NCI-H2227 (cell line): Measurements from ENCODE around the gene RPN1.
"Not testable (repeated sequence)": the region's sequence is repeated elsewhere in the genome, so short reads cannot be mapped to it uniquely, and the experiment has no call there.

Source experiments
- DNase-seq: peaks from one replicate; lab custom pipeline; 2025; ENCODE audit not compliant: unreplicated experiment; lab: John Stamatoyannopoulos, UW

RPN1 gene

DNA sequence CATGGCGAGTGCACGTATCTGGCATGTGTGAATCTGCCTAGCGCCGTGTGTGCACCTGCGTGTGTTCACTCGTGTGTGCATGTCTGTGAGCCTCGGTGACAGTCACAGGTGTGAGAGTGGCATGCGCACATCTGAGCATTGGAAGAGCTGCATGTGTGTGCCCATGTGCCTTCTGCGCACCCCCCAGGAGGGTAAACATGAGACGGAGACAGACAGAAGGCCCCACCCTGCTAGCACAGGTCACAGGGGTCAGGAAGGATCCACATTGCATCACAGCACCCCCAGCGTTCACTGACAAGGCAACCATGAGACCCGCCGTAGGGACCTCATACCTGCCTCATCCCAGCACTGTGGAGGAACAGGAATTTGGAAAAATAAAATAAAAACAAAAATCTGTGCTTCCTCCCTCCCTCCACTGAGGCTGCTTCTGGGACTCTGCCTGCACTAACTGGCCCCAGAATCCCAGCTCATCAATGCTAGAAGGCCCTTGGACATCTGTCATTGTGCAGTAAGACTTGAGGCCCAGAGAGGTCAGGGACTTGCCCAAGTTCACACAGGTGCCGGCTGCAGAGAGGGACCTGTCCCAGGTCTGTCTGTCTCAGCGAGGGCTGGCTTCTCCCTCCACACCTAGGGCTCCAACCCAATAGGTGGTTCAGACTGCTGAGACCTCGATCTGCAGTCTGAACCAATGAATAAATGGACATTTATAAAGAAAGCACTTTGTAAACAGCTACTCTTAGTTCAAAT is 37.4 kb downstream of the RPN1 start:
- no peak for DNase-seq

DNA sequence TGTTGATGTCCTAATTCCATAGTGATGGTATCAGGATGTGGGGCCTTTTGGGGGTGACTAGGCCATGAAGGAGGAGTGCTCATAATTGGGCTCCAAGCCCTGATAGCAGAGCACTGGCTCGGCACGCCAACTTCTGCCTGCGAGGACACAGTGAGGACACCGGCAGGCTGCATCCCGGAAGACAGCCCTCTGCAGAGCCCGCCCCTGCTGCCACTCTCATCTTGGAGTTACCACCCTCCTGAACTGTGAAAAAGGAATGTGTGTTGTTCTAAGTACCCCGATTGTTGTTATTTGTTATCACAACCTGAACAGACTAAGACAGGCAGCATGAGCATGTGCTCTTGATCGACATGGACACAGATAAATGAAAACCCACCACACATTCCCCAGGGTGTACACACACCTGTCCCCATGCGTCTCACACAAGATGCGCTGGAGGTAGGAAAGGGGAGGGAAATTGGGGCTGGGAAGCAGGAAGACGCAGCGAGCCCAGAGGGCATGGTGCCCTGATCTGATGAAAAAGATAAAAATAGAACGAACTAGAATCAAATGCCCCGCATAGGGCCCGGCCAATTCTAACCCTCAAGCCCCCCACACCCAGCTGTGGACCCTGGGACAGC is 40.1 kb downstream of the RPN1 start:
- no peak for DNase-seq

DNA sequence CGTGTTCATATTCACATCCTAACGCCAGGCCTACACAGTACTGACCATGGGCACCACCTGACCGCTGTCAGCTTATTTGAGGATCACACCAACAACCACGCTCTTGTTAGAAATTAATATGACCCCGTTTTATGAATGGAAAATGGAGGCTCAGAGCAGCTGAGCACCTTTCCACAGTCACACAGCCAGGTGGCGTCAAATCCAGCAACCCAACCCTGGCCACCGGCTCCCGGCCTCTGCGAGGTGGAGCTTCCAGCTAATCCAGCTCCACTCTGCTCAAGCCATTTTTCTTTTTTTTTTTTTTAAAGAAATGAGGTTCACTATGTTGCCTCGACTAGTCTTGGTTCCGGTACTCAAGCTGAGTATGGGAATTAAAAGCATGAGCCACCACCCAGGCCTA is 41.3 kb downstream of the RPN1 start:
- DNase-seq: no peak

DNA sequence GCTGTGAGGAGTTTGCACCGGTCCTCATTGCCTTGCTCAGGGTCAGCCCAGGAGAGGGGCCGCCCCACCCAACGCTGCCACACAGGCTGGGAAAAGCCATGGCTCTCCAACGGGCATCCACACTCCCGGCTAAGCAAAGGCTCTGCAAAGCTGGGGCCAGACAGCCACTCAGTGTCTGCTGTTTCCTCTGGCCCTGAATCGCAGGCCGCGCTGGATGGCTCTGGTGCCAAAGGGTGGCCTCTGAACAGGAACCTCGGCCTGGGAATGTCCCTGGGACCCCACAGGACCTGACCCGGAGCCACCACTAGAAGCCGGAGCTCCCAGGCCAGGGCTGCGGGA is 42.9 kb downstream of the RPN1 start:
- DNase-seq: no peak

DNA sequence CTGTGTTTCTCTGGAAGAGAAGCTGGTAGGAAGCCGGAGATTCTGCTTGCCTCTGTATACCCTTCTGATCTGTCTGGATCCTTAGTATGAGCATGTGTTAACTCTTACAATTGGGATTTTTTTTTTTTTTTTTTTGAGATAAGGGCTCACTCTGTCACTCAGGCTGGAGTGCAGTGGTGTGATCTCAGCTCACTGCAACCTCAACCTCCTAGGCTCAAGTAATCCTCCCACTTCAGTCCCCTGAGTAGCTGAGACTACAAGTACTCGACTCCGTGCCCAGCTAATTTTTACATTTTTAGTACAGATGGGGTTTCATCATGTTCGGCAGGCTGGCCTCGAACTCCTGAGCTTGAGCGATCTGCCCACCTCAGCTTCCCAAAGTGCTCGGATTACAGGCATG is 44.5 kb downstream of the RPN1 start:
- DNase-seq: no peak

DNA sequence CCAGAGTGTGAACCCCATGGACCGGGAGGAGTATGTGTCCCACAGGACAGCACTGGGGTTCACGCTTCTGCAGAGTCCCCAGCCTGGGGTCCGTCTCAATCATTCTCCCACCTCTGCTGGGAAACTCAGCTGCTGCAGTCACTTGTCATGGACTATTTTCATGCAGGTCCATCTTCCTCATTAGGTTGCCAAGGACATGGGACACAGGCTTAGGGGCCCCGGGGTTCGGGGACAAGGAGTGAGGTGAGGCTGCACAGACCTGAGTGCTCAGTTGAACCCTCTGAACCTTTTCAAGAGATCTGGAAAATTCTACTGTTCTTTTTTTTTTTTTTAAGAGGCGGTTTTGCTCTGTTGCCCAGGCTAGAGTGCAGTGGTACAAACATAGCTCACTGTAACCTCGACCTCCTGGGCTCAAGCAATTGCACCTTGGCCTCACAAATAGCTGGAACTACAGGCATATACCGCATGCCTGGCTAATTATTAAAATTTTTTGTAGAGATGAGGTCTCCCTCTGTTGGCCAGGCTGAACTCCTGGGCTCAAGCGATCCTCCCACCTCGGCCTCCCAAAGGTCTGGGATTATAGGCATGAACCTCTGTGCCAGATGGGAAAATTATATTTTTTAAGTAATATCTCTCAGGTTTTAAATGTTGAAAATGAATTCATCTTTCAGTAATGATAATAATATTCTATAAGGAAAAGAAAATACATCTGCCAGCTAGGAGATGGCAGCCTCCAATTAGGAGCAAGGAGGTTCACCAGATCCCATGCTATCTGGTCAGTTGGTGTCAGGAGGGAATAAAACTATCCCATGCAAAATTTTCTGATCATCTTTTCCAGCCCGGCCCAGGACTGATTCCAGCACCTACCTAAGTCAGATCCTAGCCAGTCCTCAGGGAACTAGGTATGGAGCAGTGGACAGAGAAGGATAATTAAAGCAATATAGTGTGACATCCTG is 45.2 kb downstream of the RPN1 start:
- DNase-seq: no peak

DNA sequence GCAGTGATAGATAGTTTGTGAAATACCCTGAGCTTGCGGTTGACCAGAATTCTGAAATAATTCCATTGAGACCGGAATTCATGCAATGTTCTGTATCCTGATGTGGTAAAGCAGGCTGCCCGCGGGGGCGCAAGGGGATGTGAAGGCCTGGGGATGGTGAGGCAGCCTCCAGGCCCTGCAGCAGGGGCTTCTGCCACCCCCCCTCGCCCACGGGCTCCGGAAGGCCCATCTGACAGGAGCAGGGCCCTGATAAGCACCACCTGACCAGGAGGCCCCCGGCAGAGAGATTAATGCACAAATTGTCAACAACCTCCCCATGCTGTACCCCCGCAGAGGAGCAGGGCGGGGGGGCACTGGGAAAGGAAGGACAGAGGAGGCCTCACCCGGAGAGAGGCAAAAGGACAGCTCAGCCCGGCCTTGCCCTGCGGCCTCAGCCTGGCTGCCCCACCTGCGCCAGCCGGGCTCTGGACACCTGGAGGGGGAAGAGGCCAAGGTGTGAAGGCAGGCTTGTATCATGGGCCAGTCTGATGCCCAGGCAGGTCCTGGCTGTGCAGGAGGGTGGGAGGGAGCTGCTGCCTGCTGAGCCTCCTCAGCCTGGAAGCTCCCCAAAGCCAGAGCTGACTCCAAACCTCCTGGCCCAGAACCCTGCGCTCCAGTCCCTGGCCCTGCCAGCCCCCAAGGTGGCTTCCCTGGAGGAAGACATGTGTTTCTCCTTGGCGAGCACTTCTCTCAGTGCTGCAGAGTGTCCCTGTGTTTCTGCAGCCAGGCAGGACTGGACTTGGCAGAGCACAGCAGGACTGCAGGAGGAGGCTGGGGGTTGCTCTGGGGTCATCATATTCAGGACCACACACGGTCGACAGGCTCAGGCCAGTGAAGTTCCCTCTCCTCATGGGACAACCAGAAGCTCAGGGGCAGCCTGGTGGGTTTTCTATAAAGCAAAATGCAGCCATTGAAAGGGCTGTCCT is 46.5 kb downstream of the RPN1 start:
- DNase-seq: no peak

DNA sequence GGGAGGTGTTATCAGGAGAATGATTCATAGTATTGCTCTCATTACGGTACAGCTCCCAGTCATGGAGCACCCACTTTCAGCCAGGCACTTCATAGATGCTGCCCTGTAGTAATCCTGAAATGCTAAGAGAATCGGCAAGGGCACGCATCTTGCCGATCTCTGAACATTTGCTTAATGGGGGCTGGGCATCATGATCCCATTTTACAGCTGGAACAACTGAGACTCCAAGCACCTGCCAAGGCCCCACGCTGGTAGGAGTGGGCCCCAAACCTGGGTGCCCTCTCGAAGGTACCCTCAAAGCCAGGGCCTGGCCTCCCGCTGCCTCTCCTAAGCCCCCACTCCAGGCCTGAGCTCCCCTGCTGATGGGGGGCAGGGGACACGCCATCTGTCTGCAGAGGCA is 47.3 kb downstream of the RPN1 start:
- DNase-seq: no peak

DNA sequence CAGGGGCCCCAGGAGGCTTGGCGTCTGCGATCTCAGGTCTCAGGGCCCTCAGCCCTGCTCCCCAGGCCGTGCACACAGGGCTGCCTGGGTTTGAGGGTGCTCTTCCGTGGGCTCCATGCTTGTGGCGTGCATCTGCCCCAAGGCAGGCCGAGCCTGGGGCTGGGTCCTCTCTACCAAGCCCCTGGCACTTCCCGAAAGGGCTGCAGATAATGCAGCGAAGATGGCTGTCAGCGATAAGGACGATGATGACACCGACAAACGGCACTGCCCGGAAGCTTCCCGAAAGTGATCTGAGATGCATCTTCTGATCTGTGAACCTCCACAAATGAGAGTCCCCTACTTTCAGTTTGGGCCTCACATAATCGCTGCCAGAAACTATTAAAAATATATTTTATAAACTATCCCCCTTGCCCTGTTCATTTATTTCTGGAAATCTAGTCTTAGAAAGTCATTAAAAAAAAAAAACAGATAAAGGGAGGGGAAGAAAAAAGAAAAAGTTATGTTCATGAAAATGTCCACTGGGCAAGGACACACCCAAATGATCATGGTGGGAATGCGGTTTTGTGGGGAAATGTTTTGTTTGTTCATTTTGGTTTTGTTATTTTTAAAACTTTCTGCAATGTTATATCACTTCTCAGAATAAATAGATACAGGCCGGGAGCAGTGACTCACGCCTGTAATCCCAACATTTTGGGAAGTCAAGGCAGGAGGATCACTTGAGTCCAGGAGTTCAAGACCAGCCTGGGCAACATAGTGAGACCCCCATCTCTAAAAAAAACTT is 51.5 kb downstream of the RPN1 start:
- no peak for DNase-seq

DNA sequence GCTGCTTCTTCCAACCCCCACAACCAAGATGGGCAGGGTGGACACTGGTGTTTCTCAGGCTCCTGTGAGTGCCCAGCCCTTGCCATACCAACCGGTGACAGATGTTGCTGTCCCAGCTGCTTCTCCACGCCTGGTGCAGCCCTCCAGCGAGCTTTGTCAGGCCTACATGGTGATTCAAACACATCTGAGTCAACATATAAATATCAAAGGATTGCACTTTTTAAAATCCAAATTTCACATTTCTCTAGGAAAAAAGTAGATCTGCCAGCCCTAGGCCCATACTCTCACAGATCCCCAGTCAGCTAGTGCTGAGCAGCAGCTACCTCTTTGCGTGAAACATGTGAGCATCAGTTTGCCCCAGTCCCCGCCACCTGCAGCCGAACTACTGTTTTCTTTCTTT is 52.7 kb downstream of the RPN1 start:
- DNase-seq: no peak

DNA sequence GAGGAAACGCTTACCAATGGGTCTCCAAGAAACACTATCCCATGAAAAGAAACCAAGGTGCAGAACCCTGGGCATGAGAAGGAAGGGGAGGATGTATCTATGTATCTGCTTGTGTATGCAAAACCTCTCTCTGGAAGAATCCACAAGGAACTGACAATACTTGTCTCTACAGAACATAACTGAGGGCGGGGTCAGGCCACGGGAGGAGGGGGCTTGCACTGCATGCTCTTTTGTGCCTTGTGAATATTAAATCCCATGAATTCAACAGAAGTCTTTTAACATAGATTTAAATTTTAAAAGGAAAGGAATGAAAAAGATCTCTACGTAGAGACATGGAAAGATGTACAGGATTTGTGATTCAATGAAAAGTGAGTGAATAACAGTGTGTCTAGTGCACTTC is 57.8 kb downstream of the RPN1 start:
- no peak for DNase-seq

DNA sequence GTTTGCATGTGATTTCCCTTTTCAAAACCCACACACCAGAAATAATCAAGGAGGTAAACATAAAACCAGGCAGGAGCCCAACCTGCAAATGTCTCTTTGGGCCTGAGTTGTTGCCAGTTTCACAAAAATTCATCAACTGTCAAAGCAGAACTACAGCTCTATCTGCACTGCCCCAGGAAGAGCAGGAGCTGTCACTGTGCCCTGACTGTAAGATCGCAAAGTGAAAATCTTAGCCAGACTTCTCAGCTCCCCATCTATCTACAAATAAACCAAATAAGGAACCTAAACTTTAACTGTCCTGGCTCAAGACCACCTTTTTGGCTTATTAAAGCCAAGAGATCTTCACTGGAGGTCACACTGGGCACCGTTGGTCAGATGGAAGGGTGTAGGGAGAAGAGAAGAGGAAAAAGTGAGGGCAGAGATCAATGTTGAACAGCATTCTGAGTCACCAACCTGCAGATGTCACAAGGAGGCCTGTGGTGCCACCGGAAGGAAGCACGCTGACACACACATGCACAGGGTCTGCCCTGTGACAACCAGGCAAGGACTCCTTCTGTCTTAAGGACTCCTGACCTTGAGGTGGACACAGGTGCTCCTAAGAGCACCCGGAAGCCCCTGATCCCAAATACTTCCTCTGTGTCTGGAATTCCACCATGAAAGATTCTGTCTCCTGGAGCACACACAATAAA is 58.7 kb downstream of the RPN1 start:
- DNase-seq: no peak

DNA sequence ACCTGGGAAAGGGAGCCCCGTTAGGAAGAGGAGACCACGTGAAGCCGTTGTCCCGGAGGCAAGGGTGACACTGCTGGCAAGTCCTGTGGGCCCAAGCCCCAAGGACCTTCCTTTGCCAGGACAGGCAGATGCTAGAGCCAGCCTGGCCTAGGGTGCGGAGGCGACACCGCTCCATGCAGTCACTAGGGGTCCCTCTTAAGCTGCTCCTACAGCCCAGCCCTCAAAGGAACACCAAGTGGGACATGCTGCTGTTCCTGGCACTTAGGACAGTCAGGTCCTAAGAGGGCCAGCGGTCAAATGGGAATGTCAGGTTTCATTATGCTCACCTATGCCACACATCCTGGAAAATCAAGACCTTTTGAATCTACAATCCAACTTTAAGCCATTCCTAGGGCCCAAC is 59.7 kb downstream of the RPN1 start:
- no peak for DNase-seq

DNA sequence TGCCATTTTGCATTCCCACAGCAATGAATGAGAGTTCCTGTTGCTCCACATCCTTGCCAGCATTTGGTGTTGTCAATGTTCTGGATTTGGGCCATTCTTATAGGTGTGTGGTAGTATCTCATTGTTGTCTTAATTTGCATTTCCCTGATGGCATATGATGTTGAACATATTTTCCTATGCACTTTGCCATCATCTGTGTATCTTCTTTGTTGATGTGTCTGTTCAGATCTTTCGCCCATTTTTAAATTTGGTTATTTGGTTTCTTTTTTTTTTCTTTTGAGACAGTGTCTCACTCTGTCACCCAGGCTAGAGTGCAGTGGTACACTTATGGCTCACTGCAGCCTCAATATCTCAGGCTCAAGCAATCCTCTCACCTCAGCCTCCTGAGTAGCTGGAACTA is 60.6 kb downstream of the RPN1 start:
- DNase-seq: not testable (repeated sequence)

DNA sequence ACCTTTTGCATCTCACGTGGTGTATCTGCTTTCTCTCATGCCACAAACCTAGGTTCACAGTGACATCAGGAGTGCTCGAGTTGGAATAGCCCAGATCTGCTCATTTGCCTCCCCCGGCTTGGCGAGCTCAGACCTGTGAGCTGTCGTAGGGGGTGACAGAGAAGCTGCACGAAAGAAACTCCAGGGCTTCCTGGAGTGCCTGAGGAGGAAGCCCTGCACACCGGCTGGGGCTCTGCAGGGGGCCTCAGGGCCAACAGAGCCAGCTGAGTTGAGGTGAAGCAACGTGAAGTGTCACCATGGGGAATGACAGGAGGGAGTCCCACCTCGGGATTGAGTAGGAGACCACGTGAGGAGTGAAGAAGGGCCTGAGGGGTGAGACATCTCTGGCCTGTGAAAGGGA is 62.5 kb downstream of the RPN1 start:
- DNase-seq: no peak

DNA sequence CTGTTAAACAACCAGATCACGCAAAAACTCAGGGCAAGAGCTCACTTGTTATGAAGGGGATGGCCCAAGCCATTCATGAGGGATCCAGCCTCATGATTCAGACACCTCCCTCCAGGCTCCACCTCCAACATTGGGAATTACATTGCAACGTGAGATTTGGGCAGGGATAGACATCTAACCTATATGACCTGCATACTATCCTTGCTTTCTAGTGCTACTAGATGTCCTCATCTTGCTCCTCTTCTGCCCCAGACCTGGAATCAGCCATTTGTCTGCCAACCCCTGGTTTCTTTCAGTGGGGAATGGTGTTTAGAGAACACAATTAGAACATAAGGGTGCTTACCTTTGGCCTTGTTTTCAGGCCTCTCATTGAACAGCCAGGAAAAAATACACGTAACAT is 63.2 kb downstream of the RPN1 start:
- no peak for DNase-seq

DNA sequence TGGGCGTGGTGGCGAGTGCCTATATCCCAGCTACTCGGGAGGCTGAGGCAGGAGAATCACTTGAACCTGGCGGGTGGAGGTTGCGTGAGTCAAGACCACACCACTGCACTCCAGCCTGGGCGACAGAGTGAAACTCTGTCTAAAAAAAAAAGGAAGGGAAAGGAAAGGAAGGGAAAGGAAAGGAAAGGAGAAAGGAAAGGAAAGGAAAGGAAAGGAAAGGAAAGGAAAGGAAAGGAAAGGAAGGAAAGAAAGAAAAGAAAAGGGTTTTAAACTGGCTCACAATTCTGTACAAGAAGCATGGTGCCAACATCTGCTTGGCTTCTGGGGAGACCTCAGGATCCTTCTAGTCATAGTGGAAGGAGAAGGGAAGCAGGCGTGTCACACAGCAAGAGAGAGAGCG is 63.7 kb downstream of the RPN1 start:
- DNase-seq: not testable (repeated sequence)

DNA sequence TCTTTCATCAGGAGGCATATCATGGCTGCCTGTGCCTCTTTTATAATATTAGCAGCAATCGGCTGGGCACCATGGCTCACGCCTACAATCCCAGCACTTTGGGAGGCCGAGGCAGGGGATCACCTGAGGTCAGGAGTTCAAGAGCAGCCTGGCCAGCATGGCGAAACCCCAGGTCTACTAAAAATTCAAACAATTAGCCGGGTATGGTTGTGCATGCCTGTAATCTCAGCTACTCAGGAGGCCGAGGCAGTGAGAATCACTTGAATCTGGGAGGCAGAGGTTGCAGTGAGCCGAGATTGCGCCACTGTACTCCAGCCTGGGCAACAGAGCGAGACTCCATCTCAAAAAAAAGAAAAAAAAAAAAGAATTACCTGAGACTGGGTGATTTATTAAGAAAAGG is 64.2 kb downstream of the RPN1 start:
- not testable (repeated sequence) for DNase-seq

DNA sequence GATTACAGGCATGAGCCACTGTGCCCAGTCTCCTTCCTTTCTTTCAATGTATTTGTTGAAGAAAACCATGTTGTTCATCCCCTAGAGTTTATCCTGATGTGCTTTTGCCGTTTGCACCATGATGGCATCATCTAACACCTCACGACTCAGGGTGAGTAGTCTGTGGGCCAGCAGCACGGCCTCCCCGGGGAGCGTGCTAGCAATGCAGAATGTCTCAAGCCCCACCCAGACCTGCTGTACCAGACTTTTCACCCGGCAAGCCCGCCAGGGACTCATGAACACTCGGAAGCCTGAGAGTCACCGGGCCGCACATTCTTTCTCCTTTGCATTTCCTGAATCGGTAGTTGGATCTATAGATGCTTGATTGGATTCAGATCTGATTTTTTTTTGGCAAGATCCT is 64.6 kb downstream of the RPN1 start:
- DNase-seq: no peak

DNA sequence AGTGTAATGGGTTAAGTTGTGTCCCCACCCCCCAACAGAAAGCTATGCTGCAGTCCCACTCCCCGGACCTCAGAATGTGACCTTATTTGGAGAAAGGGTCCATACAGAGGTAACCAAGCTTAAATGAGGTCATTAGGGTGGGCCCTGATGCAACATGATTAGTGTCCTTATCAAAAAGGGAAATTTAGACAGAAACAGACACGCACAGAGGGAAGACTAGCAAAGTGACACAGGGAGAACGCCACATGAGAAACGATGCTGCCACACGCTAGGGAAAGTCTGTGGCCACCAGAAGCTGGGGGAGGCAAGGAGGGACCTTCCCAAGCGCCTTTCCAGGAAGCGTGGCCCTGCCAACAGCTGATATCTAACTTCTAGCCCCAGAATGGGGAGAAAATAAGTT is 65.4 kb downstream of the RPN1 start:
- no peak for DNase-seq
